NCI-H510A (cell line): ENCODE data around the gene KIAA1217.

ENCODE experiments used
- DNase-seq: peaks from one replicate; lab custom pipeline; 2025; lab: John Stamatoyannopoulos, UW

Gene KIAA1217, protein sequence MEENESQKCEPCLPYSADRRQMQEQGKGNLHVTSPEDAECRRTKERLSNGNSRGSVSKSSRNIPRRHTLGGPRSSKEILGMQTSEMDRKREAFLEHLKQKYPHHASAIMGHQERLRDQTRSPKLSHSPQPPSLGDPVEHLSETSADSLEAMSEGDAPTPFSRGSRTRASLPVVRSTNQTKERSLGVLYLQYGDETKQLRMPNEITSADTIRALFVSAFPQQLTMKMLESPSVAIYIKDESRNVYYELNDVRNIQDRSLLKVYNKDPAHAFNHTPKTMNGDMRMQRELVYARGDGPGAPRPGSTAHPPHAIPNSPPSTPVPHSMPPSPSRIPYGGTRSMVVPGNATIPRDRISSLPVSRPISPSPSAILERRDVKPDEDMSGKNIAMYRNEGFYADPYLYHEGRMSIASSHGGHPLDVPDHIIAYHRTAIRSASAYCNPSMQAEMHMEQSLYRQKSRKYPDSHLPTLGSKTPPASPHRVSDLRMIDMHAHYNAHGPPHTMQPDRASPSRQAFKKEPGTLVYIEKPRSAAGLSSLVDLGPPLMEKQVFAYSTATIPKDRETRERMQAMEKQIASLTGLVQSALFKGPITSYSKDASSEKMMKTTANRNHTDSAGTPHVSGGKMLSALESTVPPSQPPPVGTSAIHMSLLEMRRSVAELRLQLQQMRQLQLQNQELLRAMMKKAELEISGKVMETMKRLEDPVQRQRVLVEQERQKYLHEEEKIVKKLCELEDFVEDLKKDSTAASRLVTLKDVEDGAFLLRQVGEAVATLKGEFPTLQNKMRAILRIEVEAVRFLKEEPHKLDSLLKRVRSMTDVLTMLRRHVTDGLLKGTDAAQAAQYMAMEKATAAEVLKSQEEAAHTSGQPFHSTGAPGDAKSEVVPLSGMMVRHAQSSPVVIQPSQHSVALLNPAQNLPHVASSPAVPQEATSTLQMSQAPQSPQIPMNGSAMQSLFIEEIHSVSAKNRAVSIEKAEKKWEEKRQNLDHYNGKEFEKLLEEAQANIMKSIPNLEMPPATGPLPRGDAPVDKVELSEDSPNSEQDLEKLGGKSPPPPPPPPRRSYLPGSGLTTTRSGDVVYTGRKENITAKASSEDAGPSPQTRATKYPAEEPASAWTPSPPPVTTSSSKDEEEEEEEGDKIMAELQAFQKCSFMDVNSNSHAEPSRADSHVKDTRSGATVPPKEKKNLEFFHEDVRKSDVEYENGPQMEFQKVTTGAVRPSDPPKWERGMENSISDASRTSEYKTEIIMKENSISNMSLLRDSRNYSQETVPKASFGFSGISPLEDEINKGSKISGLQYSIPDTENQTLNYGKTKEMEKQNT (N-terminal part only)

DNA sequence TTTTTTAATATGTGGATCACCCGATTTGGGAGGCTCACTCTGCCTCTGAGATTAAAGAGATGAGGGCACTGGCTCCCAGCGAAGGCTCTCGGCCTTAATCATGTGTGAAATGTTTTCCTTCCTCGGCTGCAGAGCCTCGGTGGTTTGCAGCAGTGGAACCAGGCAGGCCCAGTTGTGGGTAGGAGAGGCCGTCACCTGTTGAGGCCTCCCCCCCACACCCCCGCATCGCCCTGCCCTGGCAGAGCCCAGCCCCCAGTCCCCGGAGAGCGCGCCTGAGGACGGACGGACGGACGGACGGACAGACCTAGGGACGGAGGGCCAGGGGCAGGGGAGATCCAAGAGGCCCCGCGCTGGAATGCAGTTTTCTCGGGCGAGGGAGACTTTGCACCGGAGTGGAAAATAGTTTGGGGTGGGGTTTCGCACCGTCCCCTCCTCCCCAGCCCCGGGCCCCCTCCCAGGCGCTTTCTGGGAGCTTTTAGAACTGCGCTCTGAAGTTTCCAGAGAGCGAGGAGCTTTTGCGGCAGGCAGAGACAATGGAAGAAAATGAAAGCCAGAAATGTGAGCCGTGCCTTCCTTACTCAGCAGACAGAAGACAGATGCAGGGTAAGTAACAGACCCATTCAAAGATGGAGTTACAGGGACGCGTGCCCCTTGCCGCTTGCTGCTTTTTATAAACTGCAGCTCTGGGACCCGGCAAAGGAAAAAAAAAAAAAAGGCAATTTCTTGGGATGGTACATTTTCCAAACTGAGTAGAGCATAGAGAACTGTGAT, at the start of gene KIAA1217:
Gene KIAA1217 (plus strand): TSS at position 478 of the 771 bp plus-strand sequence. CDS start 56 bp downstream, at position 534.
- DNase-seq = no peak

DNA sequence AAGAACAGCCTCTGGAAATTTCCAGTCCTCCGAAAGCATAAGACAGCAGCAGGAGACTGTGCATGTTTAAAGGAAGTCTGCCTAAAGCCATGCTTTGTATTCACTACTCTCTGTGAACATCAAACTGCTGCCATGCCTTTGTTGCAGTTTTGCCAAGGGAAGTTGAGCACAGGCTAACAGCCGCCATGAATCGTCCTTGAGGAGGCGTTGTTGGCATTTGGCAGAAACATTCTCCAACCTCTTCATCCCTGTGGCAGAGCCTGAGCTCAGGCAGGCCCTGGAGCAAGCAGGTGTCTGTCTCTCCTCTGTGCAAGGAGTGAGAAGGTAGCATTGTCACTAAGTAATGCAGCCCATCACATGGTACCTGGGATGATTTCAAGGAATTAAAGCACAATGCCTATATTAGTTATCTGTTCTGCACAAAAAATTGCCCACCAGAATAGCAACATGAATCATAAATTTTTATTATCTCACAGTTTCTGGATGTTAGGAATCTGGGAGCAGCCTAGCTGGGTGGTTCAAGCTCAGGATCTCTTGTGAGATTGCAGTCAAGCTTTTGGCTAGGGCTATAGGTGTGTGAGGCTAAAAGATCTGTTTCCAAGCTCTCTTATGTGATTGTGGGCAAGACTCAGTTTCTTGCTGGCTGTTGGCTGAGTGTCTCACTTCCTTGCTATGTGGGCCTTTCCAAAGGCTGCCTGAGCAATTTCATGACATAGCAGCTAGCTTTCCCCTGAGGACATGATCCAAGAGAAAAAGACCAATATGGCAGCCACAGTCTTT, 46.5 kb upstream of the KIAA1217 start:
- DNase-seq = no peak

DNA sequence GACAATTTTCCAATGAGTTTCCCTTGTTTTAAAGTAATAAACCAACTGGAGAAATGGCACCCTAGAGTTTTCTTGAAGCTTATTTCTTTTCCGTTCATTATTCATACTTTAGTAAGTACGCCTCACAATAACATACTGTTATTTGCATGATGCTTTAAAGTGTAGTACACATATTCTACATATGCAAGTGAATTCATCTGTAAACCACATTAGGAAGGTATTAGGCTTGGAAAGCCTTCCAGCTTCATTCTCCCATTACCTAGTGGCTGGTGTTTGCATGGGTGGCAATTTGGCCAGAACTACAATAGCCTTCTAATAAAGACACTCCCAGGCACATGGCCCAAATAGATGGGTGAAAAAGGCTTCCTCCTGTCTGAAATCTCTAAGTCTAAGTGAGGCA, 45.5 kb upstream of the KIAA1217 start:
- no peak for DNase-seq

DNA sequence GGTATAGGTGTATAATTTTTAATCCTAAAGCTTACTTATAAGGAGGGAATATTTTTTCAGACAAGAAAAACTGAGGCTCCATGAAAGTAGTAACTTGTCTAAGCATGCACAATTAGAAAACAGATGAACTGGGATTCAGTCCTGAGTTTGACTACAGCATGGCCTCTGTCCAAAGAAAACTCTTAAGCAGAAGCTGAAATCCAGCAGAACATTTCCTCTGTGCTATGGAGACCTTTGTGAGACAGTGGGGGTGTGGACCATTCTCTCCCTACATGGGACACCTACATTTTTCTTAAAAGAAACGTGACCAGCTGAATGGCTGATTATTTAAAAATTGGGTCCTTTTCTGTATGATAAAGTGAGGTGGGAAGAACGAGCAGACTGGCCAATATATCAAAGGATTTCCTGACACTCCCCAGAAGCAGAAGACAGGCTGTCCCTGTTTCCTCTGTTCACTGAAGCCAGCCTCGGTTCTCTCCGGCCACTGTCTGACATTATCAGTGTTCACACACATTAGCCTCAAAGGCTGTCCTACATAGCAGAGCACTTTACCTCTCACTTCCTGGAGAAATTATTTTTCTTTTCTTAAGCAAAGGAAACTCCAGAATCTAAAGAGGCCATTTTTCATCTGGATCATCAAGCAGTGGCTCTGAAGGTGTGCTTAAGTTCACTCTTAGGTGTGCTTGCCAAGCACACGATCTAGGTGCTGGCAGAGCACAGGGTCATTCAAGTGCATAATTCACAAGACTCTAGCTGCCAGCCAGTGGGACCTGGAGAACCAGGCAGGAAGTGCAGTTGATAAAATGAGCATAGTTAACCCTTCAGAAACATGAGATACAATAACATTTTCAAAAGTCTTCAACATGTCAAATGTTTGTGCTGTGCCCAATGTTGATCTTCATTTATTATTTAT, 40.4 kb upstream of the KIAA1217 start:
- DNase-seq = no peak

DNA sequence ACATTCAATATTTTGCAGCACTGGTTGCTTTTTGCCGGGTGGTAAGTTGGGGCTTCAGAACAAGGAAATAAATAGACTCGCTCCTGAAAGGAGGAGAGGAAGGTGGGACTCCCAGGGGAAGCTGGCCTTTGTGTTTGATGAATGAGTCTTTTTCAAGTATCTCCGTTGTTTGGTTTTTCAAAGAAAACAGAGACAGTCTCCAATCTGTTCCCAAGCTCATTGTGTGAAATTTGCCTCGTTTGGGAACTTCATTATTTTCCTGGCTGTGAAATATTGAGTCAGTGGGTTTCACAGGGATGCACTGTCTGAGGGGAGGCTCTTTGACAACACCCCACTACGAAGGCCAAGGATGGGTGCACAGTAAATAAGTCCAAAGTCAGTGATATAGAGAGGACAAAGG, 38.7 kb upstream of the KIAA1217 start:
- DNase-seq = no peak

DNA sequence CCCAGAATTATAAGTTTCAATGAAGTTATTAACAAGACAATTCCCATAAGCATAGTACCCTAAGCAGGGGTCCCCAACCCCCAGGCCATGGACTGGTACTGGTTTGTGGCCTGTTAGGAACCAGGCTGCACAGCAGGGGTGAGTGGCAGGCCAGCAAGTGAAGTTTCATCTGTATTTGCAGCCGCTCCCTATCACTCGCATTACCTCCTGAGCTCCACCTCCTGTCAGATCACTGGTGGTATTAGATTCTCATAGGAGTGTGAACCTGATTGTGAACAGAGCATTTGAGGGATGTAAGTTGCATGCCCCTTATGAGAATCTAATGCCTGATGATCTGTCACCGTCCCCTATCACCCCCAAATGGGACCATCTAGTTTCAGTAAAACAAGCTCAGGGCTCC, 36.0 kb upstream of the KIAA1217 start:
- DNase-seq = no peak

DNA sequence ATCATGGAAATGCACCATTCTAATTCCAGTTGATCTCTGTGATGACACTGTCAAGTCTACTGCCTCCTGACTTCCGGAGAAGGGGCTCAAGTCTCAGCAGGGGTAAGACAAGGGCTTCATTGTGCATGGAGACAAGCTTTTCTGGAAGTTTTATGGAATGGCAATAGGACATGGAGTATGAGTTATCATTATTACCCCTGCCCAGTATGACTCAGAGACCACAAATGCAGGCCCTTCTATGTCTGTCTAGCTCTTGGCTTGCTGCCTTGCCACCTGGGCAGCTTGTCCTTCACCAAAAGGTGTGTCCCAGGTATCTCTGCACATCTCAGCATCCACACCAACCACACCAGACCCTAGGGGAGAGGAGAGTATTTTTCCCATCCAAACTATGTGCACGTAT, 34.9 kb upstream of the KIAA1217 start:
- no peak for DNase-seq

DNA sequence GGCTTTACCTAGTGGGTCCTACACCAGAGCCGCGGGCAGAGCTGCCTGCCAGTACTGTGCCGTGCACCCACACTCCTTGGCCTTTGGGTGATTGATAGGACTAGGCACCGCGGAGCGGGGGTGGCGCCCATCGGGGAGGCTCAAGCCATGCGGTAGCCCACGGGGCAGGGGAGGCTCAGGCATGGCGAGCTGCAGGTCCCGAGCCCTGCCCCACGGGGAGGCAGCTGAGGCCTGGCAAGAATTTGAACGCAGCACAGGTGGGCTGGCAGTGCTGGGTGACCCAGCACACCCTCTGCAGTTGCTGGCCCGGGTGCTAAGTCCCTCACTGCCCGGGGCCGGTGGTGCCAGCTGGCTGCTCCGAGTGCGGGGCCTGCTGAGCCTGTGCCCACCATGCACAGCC, 32.3 kb upstream of the KIAA1217 start:
- DNase-seq = no peak

DNA sequence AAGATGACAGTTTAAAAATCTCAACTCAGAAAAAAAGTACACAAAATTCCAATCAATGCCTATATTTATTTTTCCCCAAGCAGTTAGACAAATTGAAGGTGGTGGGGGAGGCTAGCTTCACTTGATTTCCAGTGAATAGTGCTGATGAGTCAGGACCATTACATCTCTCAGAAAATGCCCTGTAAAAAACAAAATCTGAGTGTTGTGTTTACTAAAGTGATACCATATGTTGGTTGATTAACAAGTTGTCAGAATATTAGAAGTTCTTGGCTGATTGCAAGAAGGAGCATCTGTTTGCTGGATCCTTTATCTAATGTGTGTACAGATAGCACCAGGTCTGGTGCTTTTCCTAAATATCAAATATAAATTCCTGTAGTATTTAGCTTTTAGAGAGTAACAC, 31.3 kb upstream of the KIAA1217 start:
- no peak for DNase-seq

DNA sequence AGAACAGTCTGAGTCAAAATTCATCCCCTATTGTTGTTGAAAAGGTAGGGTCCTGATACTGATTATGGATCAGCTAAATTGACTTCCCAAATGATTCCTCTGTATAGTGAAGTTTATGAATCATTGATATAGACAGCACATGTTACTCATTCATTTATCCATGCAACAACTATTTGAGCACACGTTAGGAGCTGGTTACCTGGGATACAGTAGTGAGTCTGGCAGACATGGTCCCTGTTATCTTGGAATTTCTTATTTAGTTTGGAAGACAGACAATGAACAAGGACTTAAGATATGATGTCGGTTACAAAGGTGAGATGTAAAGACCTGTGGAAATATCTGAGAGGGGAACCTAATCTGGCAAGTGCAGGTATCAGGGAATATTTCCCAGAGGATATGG, 28.0 kb upstream of the KIAA1217 start:
- no peak for DNase-seq

DNA sequence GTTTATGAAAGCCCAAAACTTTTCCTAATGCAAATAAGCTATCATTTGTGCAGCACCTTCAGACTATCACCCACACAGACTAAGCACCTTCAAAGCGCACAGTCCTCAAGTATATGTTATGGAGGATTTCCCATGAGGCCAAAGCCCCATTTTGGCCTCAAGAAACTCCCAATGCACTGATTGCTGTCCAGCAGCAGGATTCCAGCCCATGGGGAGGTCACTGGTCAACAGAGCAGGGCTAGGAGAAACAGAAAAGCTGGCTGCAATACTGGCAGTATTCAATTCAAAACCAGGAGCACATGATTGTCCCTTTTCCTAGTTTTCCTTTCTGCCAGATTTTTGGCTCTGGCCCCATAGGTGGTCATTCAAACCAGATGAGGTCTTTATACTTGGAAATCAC, 24.5 kb upstream of the KIAA1217 start:
- no peak for DNase-seq

DNA sequence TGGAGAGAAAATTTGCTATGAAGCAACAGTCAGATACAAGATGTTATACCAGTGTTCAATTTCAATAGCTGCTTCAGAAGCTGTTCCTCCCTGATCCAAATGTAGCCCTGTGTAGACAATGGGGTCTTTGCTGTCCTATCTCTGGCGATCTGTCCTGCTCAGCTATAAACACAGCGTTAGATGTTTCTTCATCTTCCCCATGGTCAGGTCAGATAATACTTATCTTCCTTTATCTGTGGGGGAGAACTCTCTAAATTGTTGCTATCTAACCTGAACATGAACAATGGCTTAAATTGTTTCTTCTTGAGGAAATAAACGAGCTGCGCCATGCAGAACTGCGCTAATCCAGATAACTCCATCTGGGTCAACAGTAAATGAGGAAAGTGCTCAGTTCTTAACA, 15.6 kb upstream of the KIAA1217 start:
- no peak for DNase-seq

DNA sequence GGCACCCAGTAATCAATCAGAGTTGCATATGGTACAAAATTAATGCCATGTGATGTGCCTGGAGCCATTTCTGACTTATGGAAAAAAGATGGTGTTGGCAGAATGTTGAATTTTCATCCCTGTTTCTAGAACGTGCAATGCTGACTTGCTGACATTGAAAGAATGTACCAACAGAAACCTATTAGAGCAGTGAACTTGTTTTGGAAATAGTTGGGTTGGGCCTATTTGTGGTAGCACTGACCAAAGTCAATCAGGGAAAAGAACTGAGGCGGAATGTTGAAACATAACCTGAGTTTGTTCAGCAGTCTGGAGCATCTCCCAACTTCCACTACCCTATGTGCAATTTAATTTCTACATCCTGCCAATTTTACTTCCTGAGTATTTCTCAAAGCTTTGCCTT, 11.7 kb upstream of the KIAA1217 start:
- no peak for DNase-seq

DNA sequence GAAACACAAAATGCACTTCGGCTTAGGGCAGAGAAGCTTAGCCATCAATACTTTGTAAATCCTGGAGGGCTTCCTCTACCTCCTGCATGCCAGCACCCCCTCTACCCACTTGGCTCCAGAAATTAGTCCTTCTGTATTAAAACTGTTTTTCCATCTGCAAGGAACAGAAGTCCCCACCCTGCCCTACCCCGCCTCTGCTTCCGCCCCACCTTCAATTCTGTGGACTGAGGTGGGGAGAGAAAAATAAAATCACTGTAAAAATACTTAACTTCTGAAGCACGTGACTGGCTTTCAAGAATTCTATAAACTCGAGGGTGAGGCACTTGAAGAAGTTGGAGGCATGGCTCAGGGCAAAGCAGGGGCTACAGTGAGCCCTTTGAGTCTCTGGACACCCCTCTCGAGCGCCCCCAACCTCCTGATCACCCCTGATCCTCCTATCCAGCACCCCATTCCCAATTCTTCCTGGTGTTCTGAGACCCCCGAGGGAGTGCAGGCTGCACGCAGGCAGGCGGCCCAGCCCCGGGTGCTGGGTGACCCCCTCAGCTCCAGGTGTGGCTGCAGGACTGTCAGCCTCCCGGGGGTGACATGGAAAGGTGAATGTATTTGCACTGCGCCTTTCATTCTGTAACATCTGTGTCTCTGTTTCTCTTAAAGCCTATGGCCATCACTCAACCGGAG, 7.3 kb upstream of the KIAA1217 start:
- DNase-seq = no peak

DNA sequence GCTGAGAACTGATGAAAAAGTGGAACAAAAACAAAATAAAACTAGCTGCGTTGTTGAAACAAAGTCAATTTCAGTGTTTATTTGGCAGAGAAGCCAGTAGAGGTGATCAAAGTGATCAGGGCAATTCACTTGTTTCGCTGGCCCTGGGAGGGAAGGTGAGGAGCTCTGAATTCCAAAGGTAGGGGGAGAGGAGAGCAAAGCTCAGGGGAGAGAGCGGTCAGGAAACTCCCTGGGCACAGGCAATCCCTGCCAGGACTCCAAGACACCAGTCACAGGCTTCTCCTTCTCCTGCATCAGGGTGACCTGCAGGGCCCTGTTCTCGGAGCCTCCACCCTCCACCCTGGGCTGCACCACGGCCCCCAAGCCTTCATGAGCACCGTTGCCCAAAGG, 6.8 kb upstream of the KIAA1217 start:
- no peak for DNase-seq

DNA sequence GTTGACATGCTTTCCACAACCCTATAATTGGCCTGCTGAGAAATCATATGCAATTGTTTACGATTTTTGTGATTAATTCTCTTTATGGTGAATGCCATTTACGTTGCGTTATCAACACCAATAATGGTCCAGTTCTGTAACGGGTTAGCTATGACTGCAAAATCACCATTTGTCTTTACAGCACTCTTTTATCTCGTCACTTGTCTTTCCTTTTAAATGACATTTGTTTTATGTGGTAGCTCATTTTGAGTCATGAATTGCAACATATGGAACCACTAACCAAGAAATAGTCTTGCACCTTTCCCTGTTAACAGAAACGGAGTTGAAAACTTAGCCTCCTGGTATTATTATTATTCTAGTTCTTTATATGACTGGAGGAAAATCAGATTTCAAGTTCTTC, 3.1 kb upstream of the KIAA1217 start:
- no peak for DNase-seq

DNA sequence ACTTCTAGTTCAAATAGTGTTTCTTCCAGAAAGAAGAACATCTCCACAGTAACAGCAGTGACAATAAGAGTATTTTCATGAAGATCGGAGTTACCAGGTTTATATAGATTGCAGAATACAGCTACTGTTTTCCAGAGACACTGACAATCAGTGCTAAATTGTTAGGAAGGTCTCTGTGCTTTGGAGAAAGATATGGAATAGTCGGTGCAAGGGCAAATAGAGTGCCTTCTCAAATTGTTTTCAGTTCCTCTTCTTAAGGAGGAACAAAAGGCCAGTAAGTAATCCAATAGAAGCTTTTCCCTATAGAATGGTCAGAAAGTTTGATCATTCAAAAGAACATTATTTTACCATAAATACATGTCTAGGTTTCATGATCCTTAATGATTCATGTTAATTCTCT, 2.6 kb upstream of the KIAA1217 start:
- no peak for DNase-seq

DNA sequence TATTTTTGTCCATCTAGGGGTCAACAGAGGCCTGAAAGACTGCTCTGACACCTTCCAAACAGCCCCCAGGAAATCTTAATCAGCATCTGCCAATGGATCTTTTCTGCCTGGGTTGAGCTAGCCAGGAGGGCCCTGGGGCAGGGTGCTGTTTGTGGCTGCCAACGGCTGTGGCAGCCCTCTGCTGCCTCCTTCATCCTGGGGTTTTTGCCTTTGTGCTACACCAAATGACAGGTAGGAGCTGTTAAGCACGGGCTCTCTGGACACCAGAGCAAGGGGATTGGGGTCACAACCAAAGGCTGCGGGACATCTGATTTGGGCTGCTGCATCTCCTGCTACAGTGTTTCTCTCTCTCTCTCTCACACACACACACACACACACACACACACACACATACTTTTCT, 2.0 kb upstream of the KIAA1217 start:
- DNase-seq = no peak

DNA sequence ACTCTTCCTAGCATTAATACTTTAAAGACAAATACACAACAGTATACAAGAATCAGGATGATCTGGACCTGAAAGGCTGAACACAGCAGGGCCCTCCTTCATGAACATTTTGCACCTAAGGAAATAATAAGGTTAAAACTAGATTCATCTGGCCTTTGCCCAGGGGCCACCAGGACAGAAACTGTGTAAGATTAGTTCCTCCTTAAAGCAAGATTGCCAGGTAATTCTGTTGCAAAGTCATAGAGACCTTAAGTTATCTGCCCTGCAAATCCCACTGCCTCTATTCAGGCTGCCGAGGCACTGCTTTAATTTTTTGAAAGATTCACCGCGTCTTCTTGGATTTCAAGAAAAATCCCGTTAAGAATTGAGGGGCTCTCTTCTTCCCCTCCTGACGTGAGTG, 1.6 kb upstream of the KIAA1217 start:
- DNase-seq = no peak
